HepG2 (cell line): ENCODE results near the gene ALDH2. TPM values are rescaled to one million over a fixed set of nuclear protein-coding genes. Genes with fewer than 3 reads are reported as not detected.

Experiments used
- ATRX ChIP-seq: sonication (generic); formaldehyde crosslinking; IDR thresholded peaks from 2 replicates; pipeline ENCODE4 v1.4.0; 2020; ENCODE audit warnings: missing genetic modification reagents, borderline replicate concordance
- HMG20B ChIP-seq: conservative IDR thresholded peaks from 2 replicates; pipeline ENCODE4 v1.6.1; 2016; ENCODE audit warnings: missing genetic modification reagents, missing compliant biosample characterization
- HNF4G ChIP-seq, 2 experiments: sonication (generic) in 1 of 2; formaldehyde crosslinking in 1 of 2; IDR thresholded peaks; 2 replicates each; pipeline versions ENCODE4 v1.4.0 to v1.6.1; 2011 to 2020; ENCODE audit warnings: borderline replicate concordance in 2 of 2, low read depth in 2 of 2, mild to moderate bottlenecking in 2 of 2, low read length in 1 of 2, missing genetic modification reagents in 1 of 2, moderate library complexity in 1 of 2
- NCOA5 ChIP-seq: sonication (generic); formaldehyde crosslinking; IDR thresholded peaks from 2 replicates; pipeline ENCODE4 v1.4.0; 2020; ENCODE audit warnings: missing genetic modification reagents
- SRSF1 ChIP-seq: fragments of 200-400 bp; formaldehyde crosslinking; optimal IDR thresholded peaks from 2 replicates; pipeline ENCODE3; 2017; ENCODE audit warnings: mild to moderate bottlenecking, low read depth, low read length, moderate library complexity
- SRSF9 ChIP-seq: fragments of 200-400 bp; formaldehyde crosslinking; IDR thresholded peaks from 2 replicates; pipeline ENCODE4 v1.6.1; 2018; ENCODE audit warnings: borderline replicate concordance, mild to moderate bottlenecking, low read depth, low read length; ENCODE audit not compliant: insufficient read depth, poor library complexity, severe bottlenecking
- STAG1 ChIP-seq: sonication (generic); formaldehyde crosslinking; IDR thresholded peaks from 2 replicates; pipeline ENCODE4 v1.4.0; 2020; ENCODE audit warnings: missing genetic modification reagents
- ZBTB1 ChIP-seq: sonication (generic); formaldehyde crosslinking; IDR thresholded peaks from 2 replicates; pipeline ENCODE4 v1.4.0; 2020; ENCODE audit warnings: missing genetic modification reagents, borderline replicate concordance
- ZIK1 ChIP-seq: sonication (generic); formaldehyde crosslinking; IDR thresholded peaks from 2 replicates; pipeline ENCODE4 v1.5.0; 2020; ENCODE audit warnings: mild to moderate bottlenecking, low read depth, missing genetic modification reagents, borderline replicate concordance
- ZMAT3 ChIP-seq: sonication (generic); formaldehyde crosslinking; conservative IDR thresholded peaks from 2 replicates; pipeline ENCODE4 v1.7.0; 2021; ENCODE audit warnings: missing genetic modification reagents
- ZNF20 ChIP-seq: sonication (generic); formaldehyde crosslinking; IDR thresholded peaks from 2 replicates; pipeline ENCODE4 v1.4.0; 2020; ENCODE audit warnings: mild to moderate bottlenecking, moderate library complexity, missing genetic modification reagents
- ZNF432 ChIP-seq: sonication (generic); formaldehyde crosslinking; IDR thresholded peaks from 2 replicates; pipeline ENCODE4 v1.5.0; 2020; ENCODE audit warnings: missing genetic modification reagents, mild to moderate bottlenecking, borderline replicate concordance
- ZNF441 ChIP-seq: sonication (generic); formaldehyde crosslinking; IDR thresholded peaks from 2 replicates; pipeline ENCODE4 v1.7.0; 2021; ENCODE audit warnings: missing genetic modification reagents, borderline replicate concordance
- ZNF780A ChIP-seq: sonication (generic); formaldehyde crosslinking; IDR thresholded peaks from 2 replicates; pipeline ENCODE4 v1.8.0; 2022; ENCODE audit warnings: mild to moderate bottlenecking, missing genetic modification reagents, moderate library complexity
- polyA plus RNA-seq, 8 experiments: library from polyadenylated mRNA; depleted of rRNA in 3 of 8; stranded (reverse) in 7 of 8; unstranded in 1 of 8; fragments of >200 nt; fragmentation: Illumina TruSeq in 4 of 8; extraction: Trizol in 4 of 8; gene quantifications; 2 replicates each; pipeline versions ENCODE4 v1.2.1 to v1.2.3, GENCODE V29; 2011 to 2016; ENCODE audit warnings: low read depth in 4 of 8, missing spikeins in 1 of 8, mixed read lengths in 1 of 8; ENCODE audit not compliant: insufficient read depth in 1 of 8
- total RNA-seq, 5 experiments: library from RNA; depleted of rRNA; stranded (reverse); fragments of >200 nt; fragmentation: Illumina TruSeq; extraction: Trizol; gene quantifications; 2 replicates each; pipeline ENCODE4 v1.2.3, GENCODE V29; 2016; ENCODE audit warnings: low read depth in 1 of 5
- TF ChIP-seq, protein P1 (sequence below): sonication (generic); formaldehyde crosslinking; IDR thresholded peaks from 2 replicates; pipeline ENCODE4 v1.8.0; 2022; ENCODE audit warnings: missing genetic modification reagents, mild to moderate bottlenecking, inconsistent platforms, borderline replicate concordance
- TF ChIP-seq, protein P2 (sequence below): sonication (generic); formaldehyde crosslinking; IDR thresholded peaks from 2 replicates; pipeline ENCODE4 v1.8.1; 2023; ENCODE audit warnings: mild to moderate bottlenecking, missing genetic modification reagents
- TF ChIP-seq, protein P3 (sequence below): sonication (generic); formaldehyde crosslinking; IDR thresholded peaks from 2 replicates; pipeline ENCODE4 v1.8.0; 2022; ENCODE audit warnings: mild to moderate bottlenecking, missing genetic modification reagents; ENCODE audit not compliant: insufficient replicate concordance
- TF ChIP-seq, protein P4 (sequence below): sonication (generic); formaldehyde crosslinking; IDR thresholded peaks from 2 replicates; pipeline ENCODE4 v1.5.1; 2020; ENCODE audit warnings: missing genetic modification reagents, mild to moderate bottlenecking, borderline replicate concordance
- TF ChIP-seq, protein P5 (sequence below): sonication (generic); formaldehyde crosslinking; IDR thresholded peaks from 2 replicates; pipeline ENCODE4 v1.4.0; 2020; ENCODE audit warnings: missing genetic modification reagents

Gene ALDH2
- total and polyA plus RNA-seq, 2 of the 13 experiments (the other 11 are each of a cell fraction or from before 2014, with no cell fraction given), result 78.8 to 103 TPM

DNA sequence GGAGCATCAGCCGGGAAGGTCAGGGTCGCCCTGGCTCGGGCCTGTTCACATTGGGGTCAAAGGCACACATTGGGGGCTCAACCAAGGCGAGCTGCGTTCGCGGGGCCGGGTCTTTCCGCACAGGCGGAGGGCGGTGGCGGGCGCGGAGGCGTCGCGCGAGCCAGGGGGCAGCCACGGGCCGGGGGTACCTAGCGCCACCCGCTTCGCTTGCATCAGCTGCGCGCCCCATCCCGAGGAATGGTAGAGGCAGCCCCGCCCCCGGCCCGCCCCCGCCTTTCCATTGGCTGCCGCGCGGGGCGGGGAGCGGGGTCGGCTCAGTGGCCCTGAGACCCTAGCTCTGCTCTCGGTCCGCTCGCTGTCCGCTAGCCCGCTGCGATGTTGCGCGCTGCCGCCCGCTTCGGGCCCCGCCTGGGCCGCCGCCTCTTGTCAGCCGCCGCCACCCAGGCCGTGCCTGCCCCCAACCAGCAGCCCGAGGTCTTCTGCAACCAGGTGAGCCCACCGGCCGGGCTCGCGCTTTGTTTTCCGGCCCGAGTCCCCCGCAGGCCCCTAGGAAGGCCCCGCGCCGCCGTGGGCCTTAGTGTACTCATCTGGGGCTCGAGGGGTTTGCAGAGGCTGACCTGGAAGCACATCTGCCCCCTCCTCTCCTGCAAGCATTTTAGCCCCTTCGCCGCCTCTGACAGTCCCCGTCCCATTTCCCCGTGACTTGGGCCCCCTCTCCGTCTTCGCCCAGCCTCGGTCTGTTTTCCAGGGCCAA, at the start of gene ALDH2 (continued):
- TF ChIP-seq ZMAT3 (CRISPR knock-in tag) (peak; percentile 81), HNF4G (IDR thresholded peaks at IDR 0.05; ENCODE audit: borderline replicate concordance, low read depth, low read length) (no peak), HNF4G (CRISPR knock-in tag; IDR thresholded peaks at IDR 0.05; ENCODE audit: borderline replicate concordance, low read depth) (no peak), ATRX (CRISPR knock-in tag) (no peak), SRSF9 (no peak), ZIK1 (CRISPR knock-in tag) (peak; percentile 65; the same call in 1 of the 2 replicates), ZNF780A (CRISPR knock-in tag) (peak; percentile 64; the same call in 1 of the 2 replicates), ZBTB1 (CRISPR knock-in tag) (no peak), ZNF441 (CRISPR knock-in tag) (peak; percentile 60; the same call in 1 of the 2 replicates), STAG1 (CRISPR knock-in tag) (peak; percentile 46), NCOA5 (CRISPR knock-in tag) (no peak), HMG20B (CRISPR knock-in tag) (no peak), SRSF1 (no peak), ZNF20 (no peak), ZNF432 (CRISPR knock-in tag) (no peak)
- TF ChIP-seq, protein P1, sequence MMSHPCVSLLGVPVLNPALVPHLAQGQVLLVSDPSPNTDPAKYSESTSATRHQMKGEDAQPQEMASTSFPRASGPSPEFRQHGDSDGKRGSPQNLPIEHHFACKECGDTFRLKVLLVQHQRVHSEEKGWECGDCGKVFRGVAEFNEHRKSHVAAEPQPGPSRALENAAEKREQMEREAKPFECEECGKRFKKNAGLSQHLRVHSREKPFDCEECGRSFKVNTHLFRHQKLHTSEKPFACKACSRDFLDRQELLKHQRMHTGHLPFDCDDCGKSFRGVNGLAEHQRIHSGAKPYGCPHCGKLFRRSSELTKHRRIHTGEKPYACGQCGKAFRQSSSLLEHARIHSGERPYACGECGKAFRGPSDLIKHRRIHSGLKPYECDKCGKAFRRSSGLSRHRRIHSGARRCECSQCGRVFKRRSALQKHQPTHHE (CRISPR knock-in tag), result no peak
- TF ChIP-seq, protein P2, sequence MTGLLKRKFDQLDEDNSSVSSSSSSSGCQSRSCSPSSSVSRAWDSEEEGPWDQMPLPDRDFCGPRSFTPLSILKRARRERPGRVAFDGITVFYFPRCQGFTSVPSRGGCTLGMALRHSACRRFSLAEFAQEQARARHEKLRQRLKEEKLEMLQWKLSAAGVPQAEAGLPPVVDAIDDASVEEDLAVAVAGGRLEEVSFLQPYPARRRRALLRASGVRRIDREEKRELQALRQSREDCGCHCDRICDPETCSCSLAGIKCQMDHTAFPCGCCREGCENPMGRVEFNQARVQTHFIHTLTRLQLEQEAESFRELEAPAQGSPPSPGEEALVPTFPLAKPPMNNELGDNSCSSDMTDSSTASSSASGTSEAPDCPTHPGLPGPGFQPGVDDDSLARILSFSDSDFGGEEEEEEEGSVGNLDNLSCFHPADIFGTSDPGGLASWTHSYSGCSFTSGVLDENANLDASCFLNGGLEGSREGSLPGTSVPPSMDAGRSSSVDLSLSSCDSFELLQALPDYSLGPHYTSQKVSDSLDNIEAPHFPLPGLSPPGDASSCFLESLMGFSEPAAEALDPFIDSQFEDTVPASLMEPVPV, result peak; percentile 58; the same call in 1 of the 2 replicates
- TF ChIP-seq, protein P3, sequence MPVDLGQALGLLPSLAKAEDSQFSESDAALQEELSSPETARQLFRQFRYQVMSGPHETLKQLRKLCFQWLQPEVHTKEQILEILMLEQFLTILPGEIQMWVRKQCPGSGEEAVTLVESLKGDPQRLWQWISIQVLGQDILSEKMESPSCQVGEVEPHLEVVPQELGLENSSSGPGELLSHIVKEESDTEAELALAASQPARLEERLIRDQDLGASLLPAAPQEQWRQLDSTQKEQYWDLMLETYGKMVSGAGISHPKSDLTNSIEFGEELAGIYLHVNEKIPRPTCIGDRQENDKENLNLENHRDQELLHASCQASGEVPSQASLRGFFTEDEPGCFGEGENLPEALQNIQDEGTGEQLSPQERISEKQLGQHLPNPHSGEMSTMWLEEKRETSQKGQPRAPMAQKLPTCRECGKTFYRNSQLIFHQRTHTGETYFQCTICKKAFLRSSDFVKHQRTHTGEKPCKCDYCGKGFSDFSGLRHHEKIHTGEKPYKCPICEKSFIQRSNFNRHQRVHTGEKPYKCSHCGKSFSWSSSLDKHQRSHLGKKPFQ (CRISPR knock-in tag), result no peak
- TF ChIP-seq, protein P4, sequence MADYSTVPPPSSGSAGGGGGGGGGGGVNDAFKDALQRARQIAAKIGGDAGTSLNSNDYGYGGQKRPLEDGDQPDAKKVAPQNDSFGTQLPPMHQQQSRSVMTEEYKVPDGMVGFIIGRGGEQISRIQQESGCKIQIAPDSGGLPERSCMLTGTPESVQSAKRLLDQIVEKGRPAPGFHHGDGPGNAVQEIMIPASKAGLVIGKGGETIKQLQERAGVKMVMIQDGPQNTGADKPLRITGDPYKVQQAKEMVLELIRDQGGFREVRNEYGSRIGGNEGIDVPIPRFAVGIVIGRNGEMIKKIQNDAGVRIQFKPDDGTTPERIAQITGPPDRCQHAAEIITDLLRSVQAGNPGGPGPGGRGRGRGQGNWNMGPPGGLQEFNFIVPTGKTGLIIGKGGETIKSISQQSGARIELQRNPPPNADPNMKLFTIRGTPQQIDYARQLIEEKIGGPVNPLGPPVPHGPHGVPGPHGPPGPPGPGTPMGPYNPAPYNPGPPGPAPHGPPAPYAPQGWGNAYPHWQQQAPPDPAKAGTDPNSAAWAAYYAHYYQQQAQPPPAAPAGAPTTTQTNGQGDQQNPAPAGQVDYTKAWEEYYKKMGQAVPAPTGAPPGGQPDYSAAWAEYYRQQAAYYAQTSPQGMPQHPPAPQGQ (CRISPR knock-in tag), result no peak
- TF ChIP-seq, protein P5, sequence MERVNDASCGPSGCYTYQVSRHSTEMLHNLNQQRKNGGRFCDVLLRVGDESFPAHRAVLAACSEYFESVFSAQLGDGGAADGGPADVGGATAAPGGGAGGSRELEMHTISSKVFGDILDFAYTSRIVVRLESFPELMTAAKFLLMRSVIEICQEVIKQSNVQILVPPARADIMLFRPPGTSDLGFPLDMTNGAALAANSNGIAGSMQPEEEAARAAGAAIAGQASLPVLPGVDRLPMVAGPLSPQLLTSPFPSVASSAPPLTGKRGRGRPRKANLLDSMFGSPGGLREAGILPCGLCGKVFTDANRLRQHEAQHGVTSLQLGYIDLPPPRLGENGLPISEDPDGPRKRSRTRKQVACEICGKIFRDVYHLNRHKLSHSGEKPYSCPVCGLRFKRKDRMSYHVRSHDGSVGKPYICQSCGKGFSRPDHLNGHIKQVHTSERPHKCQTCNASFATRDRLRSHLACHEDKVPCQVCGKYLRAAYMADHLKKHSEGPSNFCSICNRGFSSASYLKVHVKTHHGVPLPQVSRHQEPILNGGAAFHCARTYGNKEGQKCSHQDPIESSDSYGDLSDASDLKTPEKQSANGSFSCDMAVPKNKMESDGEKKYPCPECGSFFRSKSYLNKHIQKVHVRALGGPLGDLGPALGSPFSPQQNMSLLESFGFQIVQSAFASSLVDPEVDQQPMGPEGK (CRISPR knock-in tag), result peak; percentile 80
